ENCODE measurements around the gene G0S2.

G0S2 gene, protein sequence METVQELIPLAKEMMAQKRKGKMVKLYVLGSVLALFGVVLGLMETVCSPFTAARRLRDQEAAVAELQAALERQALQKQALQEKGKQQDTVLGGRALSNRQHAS

DNA sequence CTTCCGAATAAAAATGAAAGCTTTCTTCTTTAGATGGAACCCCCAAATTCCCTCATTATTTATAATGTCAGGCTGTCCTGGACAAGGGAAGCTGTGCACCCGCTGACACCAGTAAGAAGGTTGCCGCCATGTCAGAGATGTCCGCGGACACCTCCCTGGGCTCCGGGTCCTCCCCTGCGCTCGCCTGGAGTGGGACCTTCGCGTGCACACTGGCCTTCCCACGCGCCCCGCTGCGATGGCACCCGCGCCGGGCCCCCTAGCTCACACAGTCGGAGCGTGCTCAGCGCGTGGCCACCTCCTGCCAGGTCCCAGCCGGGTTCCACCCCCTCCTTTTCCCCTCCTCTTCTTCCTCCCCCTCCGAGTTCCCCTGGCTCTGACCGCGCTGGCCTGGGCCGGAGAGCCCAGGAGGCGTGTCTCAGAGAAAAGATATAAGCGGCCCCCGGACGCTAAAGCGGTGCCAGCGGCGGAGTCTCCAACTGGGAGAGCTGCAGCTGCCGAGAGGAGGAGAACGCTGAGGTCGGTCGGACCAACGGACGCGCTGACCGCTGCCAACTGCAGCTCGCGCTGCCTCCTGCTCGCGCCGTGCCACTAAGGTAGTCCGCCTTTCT is at the start of gene G0S2:
Gene G0S2 (plus strand): TSS at position 456 of the 608 bp plus-strand sequence. CDS start 273 bp downstream, outside the sequence.
- DNase-seq, result peak; percentile 78

DNA sequence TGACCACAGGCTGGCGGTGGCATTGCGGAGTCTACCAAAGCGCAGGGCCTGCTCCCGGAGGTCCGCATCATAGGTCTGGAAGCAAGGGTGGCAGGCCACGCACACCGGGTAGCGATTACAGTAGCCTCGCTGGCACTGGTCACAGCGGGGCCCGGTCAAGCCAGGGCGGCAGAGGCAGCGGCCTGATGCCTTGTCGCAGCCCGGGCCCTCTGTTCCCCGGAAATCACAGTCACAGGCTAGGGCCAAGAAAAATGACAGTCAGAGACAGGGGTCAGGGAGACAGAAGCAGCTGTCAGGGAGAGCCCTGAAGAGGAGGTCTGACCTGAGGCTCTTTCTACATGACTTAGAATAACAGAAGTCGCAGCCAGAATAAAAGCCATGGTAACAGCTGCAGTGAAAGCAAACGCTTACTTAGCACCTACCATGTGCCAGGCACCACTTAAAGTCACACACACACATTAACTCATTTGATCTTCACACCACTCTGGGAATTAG is 49.4 kb upstream of the G0S2 start:
- peak; percentile 19 for DNase-seq

DNA sequence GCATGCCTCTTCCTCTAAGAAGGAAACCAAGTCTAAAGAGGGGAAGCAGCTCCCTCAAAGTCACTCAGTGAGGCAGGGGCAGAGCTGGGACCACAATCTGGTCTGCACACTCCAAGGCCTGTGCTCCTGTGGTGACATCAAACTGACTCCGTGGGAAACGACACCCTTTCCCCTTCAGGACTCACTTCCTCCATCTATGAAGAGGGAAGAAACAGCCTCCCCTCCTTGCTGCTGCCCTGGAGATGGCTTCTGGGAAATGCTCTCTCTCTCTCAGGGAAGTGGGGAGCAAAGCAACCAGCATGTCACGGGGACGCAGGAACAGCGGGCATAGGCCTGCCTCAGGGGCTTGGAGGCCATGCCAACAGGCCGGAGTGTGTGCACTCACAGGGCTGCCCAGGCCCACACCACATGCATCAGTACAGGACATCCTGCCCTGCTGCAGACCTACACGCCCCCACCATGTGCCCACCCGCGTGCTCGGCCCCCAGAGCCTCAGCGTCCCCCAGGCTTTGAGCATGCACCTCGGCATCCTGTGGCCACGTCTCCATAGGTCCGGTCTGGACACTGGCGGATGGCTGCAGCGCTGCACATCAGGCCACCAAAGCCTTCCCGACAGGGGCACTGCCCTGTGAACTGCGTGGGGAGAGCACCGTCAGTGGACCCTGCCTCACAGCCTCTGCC is 48.7 kb upstream of the G0S2 start:
- DNase-seq, result no peak

DNA sequence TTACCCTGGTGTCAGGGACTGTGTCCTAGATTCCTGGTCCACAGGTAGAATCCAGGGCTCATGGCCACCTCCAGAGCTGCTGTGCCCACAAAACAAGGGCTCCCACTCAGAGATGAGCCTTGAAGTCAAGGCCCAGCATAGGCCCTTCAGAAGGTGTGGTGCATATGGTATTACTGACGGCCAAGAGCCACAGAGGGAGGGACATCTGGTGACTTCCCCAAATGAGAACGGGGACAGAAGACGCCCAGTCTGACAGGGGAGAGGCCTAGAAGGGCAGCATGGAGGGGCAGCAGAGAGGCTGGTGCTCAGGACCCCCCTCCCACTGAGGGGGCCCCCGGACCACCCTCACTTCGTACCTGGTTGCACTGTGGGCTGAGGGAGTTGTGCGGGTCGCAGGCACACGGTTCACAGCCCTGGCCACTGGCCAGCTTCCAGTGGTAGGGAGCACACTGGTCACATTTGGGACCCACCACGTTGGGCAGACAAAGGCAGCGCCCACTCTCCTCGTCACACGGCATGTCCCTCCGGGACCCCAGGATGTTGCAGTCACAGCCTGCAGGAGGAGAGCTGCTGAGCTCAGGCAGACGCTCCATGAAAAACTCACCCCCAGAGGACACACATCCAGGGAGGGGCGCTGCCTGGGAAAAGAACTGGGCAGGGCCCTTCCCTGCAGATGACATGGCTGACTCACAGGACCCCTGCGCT is 48.0 kb upstream of the G0S2 start:
- DNase-seq, result peak; percentile 27

DNA sequence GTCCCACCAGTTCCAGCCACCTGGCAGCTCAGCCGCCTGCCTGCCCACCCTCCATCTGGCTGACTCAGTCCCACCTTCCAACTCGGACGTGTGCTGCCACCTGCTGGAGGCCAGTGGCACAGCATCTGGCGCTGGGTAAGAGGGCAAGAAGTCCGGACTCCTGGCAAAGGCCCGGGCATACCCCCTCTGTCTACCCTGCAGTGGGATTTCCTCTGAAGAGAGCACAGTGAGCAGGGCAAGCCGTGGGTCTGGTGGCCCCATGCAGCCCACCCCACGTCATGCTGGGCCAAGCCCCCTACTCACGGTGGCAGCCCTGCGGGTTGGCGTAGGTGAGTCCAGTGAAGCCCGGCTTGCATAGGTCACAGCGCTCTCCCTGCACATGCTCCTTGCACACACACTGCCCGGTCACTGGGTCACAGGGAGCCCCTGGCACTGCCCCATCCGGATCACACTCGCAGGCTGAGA is 47.4 kb upstream of the G0S2 start:
- DNase-seq, result peak; percentile 94

DNA sequence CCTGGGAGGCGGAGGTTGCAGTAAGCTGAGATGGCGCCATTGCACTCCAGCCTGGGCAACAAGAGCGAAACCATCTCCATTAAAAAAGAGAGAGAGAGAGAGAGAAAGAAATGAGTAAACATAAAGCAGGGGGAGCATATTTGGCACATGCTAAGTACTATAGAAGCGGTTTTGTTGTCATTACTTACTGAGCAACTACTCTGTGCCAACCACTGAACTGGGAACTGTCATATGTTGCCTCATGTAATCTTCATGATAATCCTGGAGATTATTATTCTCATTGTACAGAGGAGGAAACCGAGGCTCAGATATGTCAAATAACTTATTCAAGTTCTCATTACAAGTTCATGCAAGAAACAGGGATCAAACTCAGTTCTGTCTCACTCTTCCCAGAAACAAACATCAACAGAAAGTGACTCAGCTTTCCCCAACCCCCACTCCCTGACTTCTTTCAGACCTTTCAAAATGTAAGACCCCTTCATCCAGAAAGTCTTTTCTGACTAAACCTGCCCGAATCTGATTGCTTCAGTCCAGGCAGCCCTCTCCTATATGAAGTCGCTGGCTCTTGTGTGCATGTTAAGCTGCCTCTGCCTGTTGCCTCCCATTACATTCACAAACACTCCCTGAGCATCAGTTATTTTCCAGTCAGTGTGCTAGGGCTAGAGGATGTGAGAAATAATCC is 46.5 kb upstream of the G0S2 start:
- no peak for DNase-seq

DNA sequence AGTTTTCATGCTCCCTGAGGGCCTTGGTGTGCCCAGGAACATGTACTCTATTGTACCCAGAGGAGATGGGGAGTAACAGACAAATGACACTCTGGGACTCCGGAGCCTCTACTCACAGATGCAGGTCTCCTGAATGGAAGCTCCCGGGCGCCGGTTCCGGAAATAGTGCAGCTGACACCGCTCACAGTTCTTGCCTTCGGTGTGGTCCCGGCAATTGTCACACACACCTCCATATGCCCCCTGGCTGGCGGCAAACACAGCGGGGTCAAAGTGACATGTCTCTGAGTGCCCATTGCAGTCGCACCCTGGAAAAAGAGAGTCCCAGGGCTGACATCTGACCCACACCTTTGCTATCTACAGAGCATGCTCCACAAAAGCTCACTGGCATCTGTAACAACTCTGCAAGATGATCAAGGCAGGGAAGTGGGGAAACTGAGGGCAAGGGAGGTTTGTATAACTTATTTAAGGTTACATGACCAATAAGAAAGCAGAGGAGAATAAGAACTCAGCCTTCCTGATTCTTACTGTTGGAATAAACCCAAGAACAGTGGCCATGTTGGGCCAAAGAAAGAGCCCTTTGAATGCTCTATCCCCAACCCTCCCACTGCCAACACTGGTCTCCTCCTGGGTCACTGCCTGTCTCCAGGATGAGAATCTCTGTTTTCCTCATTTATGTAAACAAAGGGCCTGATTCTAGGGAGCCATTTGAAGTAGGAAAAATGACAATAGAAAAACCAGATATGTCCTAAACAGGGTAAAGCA is 45.4 kb upstream of the G0S2 start:
- no peak for DNase-seq

DNA sequence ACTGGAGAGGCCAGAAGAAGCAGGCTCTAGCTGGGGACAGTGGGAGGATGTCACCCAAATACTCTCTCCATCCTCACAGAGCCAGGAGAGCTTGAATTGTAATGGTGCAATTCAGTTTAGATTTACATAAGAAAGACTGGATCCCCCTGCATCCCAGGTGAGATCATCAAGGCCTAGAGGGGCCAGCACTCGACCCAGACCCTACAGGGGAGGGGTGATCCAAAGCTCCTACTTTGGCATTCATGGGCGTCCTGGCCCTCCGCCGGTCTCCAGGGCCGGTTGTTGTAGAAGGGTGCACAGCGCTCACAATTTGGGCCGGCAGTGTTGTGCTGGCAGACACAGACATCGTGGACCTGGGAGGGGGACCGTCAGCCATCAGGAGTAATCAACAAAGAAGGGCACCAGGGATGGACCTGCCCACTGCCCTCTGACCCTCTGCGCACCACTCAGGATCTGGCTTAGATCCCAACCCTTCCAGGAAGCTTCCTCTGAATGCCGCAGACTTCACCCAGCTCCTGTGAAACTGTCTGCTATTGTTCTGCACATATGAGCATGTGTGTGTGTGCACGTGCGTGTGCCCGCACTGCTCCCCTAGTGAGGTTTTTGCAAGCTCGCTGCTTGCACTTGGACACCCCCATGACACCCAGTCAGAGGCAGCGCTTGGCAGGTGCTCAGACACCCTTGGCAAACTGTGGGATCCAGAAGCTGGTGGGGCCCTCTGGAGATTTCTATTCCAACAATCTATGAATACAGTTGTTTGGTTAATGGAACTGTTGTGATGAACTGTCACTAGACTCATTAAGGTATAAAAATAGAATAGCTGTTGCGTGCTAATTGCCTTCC is 44.6 kb upstream of the G0S2 start:
- no peak for DNase-seq

DNA sequence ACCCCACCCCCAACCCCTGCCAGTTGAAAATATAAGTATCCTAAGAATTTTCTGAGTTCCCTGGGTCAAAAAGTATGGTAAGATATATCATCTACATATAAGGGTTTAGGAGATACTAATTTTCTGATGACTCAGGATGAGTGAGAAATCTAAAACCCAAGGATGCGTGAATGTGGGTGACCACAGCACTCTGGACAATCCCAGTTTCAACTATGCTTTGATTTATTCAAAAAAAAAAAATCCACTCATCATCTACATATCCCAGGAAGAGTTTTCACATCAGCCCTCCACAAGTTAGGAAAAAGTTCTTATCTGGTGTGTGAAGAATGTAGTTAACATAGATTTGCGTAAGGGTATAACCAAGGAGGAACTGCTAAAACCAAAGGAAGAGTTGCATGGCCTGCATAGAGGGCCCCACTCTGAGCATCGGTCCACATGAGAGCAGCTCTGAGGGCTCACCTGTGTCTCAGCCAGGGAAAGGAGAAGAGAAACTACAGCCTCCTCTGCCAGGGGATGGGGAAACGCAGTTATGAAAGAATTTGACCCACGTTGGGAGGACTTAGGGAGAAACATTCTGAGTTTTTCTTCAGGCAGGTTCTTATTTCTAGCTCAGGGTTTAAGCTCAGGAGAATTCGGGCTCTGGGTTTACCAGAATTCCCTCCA is 41.7 kb upstream of the G0S2 start:
- DNase-seq, result no peak

DNA sequence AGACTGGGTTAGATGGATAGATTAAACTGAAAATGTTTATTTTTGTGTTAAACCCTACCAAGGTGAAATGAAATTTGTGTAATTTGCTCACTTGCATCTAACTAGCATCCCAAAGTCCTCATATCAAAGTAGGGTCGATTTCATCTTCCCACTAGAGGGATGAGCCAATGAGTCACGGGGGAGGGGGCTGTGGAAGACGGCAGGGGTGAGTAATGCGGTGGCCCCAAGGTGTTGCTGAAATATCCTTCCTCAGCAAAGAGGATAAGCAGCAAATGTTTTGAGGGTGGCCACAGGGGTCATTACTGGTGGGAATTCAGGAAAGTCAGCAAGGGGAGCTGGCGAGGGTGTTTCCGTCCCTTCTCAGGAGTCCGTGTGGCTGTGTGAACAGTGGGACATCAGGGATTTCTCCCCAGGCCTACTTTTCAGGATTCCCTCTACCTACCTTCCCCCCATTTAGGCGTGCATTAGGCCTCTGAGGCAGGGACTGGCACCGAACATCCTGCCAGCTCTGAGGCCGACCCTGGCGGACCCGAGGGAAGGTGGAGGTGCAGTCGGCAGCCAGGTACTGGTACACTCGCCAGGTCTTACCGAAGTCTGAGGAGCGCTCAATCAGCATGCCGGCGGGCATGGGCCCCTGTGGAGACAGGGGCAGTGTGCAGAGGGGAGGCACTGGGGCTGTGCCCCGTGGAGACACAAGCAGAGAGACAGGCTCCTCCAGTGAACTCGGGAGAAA is 41.0 kb upstream of the G0S2 start:
- DNase-seq, result no peak

DNA sequence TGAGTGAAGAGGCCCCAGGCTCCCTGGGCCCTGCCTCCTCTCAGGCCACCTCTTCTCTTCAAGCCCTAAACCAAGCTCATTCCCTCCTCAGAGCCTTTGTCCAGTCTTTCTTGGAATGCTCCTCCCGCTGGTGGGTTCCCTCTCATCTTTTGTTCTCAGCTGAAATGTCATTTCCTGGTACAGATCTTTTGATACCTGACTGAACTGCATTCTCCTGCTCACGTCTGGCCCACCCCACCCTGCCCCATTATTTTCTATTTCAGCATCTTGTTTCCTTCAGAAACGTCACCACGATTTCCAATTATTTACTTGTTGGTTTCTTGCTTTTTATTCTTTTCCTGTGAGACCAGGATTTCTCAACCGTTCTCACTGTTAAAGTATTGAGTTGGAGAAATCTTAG is 39.4 kb upstream of the G0S2 start:
- no peak for DNase-seq

DNA sequence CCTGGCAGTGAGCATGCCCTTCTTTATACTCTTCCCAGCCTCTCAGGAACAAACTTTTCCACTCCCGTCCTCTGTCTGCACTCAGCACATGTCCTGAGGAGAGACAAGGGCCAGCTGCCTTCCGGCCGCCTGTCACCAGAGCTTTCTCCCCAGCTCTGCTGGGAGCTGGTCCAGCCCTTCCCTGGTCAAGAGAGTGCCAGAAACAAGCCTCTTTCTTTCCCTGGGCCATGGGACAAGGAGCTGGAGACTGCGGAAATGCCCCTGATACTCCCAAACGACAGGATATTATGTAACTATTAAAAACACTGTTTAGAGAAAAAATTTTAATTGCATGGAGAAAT is 33.4 kb upstream of the G0S2 start:
- no peak for DNase-seq

DNA sequence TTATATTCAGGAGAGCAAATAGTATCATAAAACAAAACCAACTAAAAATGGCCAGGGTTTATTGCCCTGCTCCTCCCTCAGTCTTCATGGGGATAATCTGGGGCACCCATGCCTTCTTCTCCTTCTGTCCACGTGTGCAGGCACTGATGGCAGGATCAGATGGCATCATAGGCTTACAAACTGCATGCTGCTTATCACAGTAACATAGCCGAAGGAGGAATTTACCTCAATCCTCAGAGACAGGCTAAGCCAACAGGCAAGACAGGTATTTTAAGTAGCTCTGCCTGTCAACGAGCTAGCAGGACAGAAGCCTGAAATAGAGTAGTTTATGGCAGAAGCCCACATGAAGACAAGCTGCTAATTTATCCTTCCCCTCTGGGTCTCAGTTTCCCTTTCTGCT is 32.4 kb upstream of the G0S2 start:
- no peak for DNase-seq

DNA sequence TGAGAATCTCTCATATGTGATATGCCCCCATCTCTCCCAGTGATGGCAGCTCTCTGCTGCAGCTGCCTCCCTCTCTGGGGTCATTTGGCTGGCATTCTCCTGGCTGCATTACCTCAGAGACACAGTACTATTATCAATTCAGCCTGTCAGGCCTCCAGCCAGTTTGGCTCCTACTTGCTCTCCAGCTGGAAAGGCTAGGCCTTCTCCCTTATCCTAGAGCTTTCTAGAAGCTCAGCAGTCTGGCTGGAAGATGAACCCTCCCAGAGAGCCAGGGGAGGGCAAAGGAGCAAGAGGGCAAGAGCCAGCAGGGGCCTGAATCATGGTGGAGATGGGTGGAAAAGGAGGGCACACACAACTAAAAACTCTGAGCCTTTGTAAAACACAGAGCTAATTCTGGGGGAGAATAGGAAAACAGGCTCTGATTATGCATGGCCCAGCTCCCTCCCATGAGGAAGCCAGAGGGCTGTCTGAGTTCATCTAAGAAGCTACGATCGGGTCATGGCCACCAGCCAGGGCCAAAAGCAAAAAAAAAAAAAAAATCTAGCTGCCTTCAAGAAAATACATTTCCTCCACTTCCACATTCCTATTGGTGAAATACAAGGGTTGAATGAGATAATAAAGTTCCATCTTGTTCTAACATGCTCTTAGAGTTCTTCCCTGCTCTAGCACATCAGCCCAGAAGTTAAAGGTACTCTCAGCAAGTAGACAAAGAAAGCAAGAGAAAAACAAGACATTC is 31.8 kb upstream of the G0S2 start:
- no peak for DNase-seq

DNA sequence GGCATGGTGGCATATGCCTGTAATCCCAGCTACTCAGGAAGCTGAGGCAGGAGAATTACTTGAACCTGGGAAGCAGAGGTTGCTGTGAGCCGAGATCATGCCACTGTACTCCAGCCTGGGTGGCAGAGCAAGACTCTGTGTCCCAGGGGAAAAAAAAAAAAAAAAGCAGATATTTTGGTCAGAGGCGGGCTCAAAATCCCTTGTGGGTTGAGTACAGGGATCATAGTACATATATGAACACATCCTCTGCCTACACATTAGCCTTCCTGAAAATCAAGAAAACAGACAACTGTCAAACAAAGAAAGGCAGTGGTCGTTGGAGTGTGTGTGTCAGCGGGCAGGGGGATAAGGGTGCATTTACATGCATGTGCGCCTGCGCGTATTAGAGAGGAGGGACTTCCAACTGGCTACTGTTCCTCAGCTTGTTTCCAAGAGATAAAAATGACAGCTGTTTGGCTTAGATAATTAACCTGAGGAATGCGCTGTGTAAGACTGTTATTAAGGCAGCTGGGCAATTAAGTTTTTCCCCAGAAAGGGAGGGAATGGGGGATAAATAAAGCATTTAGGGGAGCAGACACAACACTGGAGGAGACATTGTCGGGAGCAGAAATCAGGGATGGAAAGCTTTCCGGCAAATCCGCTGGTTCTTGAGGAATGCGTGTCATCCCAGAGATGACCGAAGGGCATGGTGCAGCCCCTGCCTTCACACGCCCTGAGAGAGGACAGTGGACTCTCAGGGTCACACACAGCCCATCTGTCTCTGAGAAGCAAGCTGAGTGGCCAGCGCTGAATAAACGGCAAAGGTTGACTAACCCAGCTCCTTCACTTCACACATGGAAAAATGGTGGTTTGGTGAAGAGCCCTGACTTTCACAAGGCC is 29.4 kb upstream of the G0S2 start:
- peak; percentile 94 for DNase-seq

DNA sequence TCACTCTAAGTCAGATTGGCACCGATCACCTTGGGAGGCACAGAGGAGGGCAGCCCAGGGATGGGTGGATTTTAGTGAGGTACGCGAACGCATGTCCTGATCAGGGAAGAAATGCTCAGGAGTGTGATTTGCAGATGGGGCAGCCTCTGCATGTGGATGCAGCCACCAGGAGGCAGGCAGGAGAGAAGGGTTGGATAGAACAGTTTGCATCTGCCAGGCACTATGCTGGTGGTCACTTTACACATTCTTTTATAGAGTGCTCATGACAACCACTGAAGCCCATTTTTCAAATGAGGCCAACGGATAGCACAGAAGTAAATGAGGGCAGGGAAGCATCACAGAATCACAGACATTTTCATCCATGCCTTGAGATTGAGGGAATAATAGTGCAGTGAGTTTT is 28.7 kb upstream of the G0S2 start:
- peak; percentile 37 for DNase-seq

DNA sequence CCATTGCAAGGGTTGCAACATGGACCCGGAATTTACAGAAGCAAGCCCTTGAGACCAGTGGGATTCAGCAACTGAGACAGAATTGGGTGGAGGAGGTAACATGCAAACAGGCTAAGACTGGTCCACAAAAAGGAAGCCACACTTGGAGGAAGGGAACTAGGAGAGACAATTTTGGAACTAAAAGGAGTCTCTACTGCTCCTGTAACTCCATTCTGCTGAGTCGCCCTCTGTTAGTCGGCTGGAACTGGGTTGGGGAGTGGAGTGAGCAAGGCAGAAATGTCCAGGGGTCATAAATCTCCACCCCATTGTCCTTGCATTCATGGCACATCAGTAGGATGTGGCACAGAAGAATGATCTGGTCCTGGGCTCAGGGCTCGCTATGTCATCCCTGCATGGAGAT is 28.1 kb upstream of the G0S2 start:
- DNase-seq, result no peak

DNA sequence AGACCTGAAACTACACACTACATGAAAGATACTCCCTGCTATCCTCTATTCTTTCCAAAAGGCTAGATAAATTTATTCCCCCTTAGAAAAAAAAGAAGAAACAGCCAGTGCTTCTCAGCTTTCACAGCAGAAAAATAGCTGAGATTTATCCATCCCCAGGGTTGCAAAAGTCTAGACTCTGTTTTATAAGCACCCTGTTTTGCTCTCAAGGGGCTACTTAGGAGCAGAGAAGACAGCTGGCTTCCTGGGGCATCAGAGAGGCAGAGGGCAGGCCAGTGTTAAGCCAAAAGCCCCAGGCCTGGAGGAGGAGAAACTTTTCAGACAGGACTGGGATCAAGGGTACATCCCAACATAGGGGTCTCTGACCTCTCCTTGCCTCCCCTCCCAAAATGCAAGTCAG is 26.9 kb upstream of the G0S2 start:
- DNase-seq, result peak; percentile 49
